NCI-H1694 treated with DMSO at 0.1 percent for 48 hours (cell line): Measurements from ENCODE around the gene LRP6.
"Not testable (repeated sequence)": the region's sequence is repeated elsewhere in the genome, so short reads cannot be mapped to it uniquely, and the experiment has no call there.

ENCODE experiments used
- DNase-seq: peaks from one replicate; lab custom pipeline; 2025; lab: John Stamatoyannopoulos, UW

Gene LRP6

GRCh38 chr12:12266873-12267741 lies at the start of gene LRP6:
Gene LRP6, minus strand, starts transcription at chr12:12267044. Its CDS starts 309 bp downstream, at chr12:12266735.
- DNase-seq, result peak; percentile 90

DNA sequence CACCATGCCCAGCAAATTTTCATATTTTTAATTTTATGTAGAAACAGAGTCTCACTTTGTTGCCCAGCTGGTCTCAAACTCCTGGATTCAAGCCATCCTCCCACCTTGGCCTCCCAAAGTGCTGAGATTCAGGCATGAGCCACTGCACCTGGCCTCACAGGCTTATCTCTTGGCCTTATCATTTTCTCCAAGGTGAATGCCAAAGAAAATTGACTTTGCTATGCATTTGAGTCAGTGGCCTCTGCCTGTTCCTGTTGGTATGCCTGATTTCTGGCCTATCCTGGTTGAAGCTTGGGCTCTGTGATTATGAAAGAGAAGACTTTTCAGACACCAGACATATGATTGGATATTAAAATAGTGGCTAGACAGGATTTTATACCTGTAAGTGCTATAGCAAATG lies 49.0 kb upstream of the LRP6 start:
- DNase-seq, result no peak

DNA sequence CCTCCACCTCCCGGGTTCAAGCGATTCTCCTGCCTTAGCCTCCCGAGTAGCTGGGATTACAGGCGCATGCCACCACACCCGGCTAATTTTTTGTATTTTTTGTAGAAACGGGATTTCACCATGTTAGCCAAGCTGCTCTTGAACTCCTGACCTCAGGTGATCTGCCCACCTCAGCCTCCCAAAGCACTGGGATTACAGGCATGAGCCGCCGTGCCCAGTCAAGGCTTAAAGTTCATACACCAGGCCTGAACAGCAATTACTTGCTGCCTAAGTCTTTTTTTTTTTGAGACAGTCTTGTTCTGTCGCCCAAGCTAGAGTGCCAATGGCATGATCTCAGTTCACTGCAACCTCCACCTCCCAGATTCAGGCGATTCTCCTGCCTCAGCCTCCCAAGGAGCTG lies 43.9 kb upstream of the LRP6 start:
- DNase-seq, result not testable (repeated sequence)

DNA sequence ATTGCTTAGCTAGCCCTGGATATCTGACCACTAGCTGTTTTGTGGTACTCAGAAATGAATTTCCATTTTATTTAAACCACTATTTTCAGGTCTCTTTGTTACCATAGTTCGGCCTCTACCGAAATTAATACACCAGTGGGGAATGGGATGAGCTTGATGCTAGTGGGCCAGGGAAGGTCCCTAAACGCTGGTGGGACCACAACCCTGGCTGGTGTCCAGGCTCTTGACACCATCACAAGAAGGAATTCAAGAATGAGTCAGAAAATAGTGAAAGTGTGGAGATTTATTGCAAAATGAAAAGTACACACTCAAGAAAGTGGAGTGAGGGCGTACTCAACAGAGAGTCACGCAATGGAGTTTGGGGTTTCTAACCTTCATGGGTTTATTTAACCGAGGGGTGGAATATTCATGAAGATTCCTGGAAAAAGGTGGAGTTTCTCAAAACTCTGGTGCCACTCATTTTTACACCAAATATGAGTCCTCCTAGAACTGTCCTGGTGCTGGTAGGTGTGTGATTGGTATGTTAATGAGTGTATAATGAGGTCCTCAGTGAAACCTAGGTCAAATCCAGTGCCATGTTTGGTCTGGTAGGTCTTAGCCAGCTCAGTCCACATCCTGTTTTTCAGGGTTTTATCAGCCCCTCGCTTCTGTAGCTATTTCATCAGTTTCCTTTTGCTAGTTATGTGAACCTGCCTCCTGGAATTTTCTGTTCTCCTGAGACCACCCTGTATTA lies 38.9 kb upstream of the LRP6 start:
- no peak for DNase-seq

DNA sequence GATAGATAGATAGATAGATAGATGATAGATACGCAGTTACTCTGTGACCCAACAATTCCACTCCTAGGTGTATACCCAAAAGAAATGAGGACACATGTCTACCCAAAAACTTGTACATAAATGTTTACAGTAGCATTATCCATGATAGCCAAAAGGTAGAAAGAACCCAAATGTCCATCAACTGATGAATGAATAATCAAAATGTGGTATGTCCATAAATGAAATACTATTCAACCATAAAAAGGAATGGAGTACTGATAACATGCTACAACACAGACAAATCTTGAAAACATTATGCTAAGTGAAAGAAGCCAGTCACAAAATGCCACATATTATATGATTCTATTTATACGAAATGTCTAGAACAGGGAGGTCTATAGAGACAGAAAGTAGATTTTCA lies 36.1 kb upstream of the LRP6 start:
- DNase-seq, result no peak

DNA sequence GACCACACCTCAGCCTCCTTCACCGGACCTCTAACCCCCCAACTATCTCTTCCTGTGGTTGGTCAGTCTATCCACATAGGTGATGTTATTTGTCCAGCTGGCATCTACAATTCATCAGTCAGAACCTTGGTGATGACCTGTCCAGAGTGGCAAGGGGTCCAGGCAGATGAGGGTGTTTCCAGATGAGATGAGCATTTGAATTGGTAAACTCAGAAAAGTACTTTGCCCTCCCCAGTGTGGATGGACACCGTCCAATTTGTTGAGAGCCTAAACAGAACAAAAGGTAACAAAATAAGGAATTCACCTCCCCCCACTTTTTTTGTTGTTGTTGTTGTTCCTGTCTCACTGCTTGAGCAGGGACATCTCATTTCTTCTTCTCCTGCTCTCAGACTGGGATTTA lies 34.3 kb upstream of the LRP6 start:
- DNase-seq, result no peak

GRCh38 chr12:12297201-12297830 lies 30.5 kb upstream of the LRP6 start:
- no peak for DNase-seq

DNA sequence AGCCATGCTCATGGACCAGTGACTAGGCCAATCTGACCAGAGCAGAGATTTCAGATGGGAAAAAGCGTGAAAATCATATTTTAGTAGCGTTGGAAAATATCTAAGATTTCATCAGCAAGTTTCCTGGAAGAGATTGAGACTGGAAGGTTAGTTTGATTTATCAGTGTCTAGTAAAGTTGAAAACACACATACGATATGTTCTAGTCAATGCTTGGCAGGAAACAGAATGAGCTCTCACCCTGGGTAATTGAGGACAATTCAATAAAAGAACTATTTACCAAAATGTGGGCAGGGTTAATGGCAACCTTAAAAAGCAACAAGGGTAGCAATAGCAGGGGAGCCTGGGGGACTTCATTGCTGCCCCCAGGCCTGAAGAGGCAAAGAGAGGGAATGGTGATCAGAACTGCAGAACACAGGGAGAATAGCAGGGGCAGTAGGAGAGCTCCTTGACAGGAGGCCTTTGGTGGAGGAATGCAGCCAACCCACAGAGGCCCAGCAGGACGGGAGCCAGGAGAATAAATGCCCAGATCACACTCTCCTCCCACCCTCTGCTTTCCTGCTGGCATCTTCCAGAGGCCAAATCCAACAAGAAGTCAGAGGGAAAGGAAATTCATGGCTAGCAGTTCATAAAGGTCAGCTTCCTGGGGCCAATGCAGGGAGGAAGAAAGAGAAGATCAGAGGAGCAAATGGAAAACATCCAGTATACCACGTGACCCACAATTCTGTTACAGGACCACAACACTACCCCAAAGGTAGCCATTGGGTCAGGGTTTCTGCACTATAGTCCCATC lies 27.6 kb upstream of the LRP6 start:
- DNase-seq, result no peak

DNA sequence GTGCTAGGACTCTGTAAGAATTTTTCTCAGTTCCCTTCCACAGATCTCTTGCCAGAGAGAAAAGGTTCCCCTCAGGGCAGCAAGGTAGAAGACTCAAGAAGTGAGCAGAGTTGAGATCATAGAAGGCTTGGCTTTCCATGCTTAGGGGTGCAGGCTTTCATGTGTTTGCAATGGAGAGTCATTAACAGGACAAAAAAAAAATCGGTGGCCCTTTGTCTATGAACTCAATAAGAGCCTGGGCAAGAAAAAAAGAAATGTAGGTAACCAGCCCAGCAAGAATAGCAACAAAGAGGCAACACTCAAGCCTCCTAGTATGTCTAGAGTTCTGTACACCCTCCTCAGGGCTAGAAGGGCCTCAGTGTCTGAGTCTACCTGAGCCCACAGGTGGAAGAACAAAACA lies 23.4 kb upstream of the LRP6 start:
- DNase-seq, result no peak

DNA sequence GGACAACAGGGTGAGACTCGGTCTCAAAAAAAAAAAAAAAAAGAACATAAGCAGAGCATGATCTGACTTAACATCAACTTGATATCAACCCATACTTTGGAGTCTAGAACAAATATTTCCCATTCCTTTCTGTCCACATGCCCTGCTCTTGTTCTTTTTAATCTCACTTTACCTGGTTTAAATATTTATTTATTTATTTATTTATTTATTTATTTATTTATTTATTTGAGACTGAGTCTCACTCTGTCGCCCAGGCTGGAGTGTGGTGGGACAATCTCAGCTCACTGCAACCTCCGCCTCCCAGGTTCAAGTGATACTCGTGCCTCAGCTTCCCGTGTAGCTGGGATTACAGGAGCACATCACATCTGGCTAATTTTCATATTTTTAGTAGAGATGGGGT lies 19.6 kb upstream of the LRP6 start:
- no peak for DNase-seq

DNA sequence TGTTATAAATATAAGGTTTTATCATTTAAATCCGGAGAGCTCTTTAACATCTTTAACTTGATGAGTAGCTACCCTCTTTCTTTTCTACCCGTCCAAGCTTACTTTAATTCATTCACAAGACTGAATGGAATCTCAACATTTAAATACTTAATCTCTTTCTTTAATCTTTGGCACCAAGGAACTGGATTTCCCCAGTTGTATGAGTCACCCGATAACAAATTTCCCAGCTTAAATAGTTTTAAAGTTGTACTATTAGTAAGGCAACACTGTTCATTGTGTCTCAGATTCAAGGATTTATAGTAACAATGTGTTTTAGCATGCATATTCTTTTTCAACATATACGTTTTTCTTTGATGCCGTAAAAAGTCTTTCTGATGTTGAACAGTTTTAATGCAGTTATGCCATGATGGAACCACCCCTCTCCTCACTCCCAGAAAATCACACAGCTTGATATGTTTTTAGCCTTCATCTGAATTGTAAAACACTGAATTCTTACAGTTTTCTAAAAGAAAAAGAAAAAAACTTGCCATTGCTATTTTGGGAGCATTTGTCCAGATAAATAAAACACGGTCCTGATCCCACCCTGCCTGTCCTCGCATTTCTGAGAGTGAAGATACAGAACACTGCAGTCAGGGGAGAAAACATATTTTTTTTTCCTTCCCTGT lies 16.0 kb upstream of the LRP6 start:
- no peak for DNase-seq

DNA sequence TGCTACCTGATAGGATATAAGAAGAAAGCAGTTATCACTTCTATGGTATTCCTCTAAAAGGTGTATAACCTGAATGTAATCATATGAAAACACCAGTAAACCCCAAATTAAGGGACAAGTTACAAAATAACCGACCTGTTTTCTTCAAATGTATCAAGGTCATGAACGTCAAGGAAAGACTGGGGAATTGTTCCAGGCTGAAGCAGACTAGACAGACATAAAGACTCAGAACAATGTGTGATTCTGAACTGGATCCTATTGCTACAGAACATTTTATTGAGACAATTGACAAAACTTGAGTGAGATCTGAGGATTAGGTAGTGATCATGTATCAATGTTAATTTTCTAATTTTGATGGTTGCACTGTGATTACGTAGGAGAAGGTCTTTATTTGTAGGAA lies 15.4 kb upstream of the LRP6 start:
- no peak for DNase-seq

GRCh38 chr12:12281134-12281533 lies 14.3 kb upstream of the LRP6 start:
- no peak for DNase-seq

DNA sequence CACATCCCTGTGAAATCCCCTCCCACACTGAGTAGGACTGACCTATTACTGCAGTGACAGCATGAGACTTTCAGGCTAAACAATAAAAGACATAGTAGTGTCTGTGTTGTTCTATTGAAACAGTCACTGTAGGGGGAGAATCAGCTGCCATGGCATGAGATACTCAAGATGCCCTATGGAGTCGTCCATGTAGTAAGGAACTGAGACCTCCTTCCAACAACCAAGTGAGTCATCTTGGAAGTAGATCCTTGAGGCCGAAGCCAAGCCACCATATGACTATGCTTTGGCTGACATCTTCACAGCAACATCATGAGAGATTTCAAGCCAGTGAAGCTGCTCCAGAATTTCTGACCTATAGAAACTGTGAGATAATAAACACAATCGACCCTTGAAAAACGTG lies 12.1 kb upstream of the LRP6 start:
- no peak for DNase-seq

DNA sequence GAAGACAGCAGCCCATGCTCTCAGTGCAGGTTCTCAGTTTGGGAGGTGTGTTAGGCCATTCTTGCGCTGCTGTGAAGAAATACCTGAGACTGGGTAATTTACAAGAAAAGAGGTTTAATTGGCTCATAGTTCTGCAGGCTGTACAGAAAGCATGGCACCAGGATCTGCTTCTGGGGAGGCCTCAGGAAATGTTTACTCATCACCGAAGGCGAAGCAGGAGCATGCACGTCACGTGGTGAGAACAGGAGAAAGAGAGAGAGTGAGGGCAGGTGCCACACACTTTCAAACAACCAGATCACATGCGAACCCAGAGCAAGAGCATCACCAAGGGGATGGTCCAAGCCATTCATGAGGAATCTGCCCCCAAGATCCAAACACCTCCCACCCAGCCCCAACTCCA lies 9.0 kb upstream of the LRP6 start:
- DNase-seq, result no peak

- DNase-seq, result no peak
These were observed 6.6 kb upstream of the LRP6 start for GRCh38 chr12:12273291-12273957.

DNA sequence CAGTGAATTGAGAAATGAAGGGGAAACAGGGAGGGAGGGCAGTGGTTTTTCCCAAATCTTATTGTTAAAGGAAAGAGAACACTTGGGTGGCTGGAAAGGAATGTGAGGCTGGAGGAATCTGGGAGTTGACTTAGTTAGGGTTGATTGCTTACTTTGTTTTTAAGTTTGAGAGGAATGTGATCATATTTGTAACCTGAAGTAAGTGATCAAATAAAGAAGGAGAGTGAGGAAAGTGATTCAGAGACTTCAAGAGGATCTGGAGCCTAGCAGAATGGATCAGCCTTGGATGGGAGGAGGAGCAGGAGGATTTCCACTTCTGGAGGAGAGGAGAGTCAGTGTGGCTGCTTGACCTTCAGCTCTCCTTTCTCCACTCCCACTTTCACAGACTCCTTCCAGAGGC lies 6.0 kb upstream of the LRP6 start:
- DNase-seq, result no peak

GRCh38 chr12:12270226-12270625 lies 3.4 kb upstream of the LRP6 start:
- no peak for DNase-seq

GRCh38 chr12:12267742-12268200 lies 927 bp upstream of the LRP6 start:
- DNase-seq, result peak; percentile 63

DNA sequence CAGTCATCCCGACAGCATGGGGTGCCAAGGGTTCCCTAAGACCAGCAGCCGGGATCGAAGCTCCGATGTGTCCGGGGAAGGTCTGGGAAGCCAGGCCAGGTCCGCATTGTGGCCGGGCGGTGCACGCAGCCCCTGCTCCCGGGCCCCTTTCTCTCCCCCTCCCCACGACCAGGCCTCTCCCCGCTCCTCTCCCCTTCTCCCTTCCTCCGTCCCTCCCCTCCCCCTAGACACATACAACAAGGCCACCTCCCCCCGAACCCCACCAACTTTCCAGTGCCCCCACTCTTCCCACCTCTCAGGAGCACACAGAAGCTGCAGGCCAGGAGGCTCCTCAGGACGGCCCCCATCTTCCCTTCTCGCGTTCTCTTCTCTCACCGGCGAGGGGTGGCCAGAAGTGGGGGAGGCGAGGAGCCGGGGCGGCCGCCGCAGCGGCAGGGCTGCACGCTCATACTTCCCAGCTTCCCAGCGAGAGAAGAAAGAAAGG lies 413 bp downstream of the LRP6 start:
- DNase-seq, result no peak
